ENCODE measurements around the gene CCRL2.

- TF ChIP-seq, protein P1, sequence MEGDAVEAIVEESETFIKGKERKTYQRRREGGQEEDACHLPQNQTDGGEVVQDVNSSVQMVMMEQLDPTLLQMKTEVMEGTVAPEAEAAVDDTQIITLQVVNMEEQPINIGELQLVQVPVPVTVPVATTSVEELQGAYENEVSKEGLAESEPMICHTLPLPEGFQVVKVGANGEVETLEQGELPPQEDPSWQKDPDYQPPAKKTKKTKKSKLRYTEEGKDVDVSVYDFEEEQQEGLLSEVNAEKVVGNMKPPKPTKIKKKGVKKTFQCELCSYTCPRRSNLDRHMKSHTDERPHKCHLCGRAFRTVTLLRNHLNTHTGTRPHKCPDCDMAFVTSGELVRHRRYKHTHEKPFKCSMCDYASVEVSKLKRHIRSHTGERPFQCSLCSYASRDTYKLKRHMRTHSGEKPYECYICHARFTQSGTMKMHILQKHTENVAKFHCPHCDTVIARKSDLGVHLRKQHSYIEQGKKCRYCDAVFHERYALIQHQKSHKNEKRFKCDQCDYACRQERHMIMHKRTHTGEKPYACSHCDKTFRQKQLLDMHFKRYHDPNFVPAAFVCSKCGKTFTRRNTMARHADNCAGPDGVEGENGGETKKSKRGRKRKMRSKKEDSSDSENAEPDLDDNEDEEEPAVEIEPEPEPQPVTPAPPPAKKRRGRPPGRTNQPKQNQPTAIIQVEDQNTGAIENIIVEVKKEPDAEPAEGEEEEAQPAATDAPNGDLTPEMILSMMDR (IDR thresholded peaks at IDR 0.05; ENCODE audit: poor library complexity, severe bottlenecking): no peak
- TF ChIP-seq TAF1 (IDR thresholded peaks at IDR 0.05; ENCODE audit: low read depth) (no peak), REST (IDR thresholded peaks at IDR 0.05; ENCODE audit: borderline replicate concordance) (no peak), POLR2AphosphoS5 (IDR thresholded peaks at IDR 0.05) (no peak), EP300 (conservative IDR thresholded peaks at IDR 0.05; ENCODE audit: poor library complexity, severe bottlenecking) (no peak), MXI1 (conservative IDR thresholded peaks at IDR 0.05; ENCODE audit: poor library complexity, severe bottlenecking) (no peak), EZH2 (IDR thresholded peaks at IDR 0.05; ENCODE audit: borderline replicate concordance, insufficient read depth, low read length, poor library complexity, severe bottlenecking) (no peak), RAD21 (conservative IDR thresholded peaks at IDR 0.05) (no peak), SMC3 (conservative IDR thresholded peaks at IDR 0.05; ENCODE audit: poor library complexity) (no peak)
Measured at GRCh38 chr3:46408853-46409252, 1.8 kb downstream of the CCRL2 start.

Measured in neural cell (in vitro differentiated cells).